ENCODE data around the gene SNRNP200.
"Not testable (repeated sequence)": the region's sequence is repeated elsewhere in the genome, so short reads cannot be mapped to it uniquely, and the experiment has no call there.

The SNRNP200 gene

DNA sequence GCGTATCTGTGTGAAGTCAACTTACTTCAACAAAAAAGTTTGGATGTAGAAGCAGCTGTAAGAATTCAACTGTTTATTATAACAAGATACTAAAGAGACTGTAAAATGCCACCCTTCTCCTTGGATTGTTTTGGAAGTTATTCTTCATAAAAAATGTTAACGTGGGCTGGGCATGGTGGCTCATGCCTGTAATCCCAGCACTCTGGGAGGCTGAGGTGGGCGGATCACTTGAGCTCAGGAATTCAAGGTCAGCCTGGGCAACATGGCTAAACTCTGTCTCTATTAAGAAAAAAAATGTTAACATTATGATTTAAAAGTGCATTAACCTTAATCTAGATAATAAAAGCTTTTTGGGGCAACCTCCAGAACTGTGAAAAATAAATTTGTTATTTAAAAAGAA is 31.6 kb downstream of the SNRNP200 start:
- DNase-seq: no peak

DNA sequence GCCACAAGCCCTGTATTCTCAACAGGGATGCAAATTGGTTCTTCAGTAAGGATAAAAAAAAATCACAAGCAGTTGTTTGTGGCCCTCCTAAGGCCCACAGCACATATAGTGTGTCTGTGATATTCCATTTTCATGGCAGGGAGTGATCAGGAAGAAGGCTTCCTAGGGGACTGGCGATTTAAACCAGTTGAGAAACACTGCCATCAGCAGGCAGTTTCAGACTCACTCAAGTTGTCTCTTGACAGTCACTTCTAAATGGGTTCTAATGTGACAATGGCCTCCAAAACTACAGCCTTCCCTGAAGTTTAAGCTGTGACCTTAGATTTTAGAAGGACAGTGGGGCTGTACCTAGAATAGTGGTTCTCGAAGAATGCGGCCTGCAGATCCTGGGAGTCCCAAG is 33.4 kb downstream of the SNRNP200 start:
- DNase-seq: no peak

DNA sequence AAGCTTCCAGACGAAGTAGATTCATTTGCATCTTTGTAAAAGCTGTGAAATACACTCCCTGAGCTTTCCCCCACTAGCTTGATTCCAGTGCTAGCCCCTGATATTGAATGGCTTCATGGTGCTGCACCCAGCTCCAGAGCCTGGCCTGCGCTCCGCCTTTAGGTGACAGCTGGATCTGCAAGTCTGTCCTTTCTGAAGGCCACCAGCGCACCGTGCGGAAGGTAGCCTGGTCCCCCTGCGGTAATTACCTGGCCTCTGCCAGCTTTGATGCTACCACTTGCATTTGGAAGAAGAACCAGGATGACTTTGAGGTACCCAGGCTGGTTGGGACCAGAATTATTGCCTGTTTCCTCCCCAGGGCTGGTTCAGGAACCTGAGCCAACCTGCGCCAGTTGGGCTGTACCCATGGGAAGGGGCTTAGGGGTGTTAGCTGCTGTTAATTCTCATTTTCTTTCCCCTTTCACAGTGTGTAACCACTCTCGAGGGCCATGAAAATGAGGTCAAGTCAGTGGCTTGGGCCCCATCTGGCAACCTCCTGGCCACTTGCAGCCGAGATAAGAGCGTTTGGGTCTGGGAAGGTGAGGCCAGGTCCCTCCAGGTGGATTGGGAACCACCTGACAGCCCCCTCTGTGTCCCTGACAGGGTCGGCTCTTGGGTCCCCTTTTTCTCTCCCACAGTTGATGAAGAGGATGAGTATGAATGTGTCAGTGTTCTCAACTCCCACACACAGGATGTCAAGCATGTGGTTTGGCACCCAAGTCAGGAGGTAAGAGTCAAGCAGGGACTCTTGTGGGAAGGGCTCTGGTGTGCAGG is 38.0 kb downstream of the SNRNP200 start:
- DNase-seq: peak; percentile 68 to 73

DNA sequence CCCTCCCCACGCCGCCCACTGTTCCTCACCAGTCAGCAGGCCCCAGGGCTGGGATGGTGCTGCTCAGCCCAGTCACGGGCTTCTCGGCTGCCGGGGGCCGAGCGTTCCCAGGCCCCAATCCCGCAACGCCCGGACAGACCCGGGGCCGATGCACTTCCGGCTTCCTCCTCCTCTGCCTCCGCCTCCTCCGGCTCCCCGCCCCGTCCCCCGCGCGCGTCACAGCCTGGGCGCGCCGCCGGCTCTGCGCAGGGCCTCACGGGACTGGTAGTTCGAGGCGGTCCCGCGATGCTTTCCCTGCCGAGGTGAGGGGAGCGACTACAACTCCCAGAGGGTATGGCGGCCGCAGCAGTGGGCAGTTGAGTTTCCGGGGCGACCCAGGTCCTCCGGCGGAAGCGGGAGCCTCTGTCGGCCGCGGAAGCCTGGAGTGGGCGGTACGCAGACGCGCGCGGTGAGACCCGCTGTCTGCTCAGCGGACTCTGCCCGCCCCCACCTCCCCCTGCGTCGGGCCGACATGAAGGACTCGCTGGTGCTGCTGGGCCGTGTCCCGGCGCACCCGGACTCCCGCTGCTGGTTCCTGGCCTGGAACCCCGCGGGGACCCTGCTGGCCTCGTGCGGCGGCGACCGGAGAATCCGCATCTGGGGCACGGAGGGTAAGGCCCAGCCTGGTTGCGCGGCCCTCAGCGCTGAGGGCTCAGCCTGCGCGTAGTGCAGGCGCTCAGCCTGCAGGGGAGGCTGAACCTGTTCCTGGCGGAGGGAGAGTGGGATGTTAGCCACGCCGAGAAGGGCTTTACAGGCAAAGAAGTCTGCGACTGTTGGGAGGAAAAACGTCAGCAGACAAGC is 39.3 kb downstream of the SNRNP200 start, which contains the start of the genes CIAO1 and TMEM127:
CIAO1 (plus strand) TSS at position 386 of the 840 bp plus-strand sequence; CDS start at position 512, 126 bp downstream.
TMEM127 (minus strand) TSS at position 158 of the 840 bp plus-strand sequence. CDS start 616 bp downstream, outside the sequence.
- peak; percentile 99 for DNase-seq

DNA sequence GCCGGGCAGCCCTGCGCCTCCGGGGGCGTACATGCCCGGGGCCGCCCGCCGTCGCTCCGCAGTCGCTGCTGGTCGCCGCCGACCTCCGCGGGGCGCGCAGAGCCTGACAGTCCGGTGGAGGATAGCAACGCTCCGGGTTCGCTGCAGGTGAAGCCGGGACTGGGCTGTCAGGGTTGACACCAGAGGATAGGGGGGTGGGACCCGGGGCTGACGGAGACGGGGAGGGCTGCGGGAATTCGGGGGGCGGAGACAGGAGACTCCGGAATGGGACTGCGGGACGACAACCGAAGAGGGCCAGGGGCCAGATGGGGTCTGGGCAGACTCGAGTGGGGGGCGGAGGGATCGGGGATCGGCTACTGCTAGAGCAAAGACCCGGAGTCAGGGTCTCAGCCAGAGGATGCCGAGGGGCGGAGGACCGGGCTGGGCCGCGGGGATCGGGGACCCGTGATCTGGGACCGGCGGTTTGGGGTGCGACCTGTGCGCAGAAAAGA is 40.0 kb downstream of the SNRNP200 start:
- DNase-seq: peak in 1 of 2 experiments; percentile 58

DNA sequence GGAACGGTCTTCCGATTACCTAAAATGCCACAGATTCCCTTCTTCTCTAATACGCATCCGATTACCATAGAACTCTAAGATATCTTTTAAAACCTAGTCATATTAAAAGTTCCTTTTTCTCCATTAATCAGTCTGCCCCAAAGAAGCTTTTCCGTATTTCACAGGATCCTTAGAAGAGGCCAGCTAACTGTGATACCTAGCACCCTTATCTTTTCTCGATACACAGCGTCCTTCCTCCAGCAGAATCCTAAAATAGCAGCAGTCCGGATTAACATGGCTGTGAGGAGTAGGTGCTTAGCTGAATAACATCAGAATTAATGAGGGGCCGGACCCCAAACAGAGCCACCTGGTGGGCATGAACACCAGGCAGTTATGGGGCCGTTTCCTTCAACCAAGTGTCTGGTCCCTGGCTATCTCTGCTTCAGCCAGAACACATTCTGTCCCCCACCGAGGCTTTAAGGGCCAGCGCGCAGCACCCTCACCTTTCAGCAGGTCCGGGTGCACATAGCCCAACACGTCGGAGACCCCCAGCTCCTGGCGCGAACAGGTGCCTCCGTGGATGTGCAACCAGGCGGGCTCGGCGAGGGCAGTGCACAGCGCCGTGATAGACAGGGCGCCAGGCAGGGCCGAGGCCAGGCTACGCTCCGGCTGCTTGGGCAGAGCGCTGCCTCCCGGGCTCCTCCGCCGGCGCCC is 40.5 kb downstream of the SNRNP200 start:
- DNase-seq: peak; percentile 43 to 61

DNA sequence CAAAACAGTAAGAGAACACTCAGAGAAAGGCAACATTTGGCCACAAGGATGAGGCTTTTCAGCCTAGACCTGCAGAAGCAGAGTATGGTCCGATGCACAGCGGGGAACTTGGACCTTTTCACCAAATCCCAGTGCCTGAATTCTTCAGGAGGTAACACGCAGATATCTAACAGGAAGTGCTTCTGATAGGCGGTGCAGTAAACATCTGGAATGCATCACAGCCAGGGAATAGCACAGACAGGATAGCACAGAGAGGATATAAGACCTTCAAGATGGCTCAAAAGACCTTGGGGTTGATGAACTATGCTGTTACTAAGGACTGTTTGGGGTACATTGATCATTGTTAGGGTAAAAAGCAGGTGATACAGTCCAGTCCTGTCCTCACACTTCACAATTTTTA is 41.3 kb downstream of the SNRNP200 start:
- DNase-seq: no peak

DNA sequence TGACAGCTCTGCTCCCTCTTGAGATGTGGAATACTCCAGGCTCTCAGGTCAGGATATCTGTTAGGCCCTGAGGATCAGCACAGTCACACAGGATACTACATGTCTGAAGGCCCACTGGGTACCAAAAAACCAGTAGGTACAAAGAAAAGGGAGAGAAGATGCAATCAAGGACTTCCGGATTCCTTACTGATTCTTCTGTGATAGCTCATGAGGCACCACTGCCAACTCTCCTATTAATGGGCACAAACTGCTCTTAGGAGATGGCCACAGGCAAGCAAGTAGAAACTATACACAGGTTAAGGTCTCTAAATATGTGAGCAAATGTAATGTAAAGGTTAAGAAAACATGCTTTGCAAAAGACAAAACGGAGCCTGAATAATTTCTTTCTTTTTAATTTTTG is 43.0 kb downstream of the SNRNP200 start:
- no peak for DNase-seq

DNA sequence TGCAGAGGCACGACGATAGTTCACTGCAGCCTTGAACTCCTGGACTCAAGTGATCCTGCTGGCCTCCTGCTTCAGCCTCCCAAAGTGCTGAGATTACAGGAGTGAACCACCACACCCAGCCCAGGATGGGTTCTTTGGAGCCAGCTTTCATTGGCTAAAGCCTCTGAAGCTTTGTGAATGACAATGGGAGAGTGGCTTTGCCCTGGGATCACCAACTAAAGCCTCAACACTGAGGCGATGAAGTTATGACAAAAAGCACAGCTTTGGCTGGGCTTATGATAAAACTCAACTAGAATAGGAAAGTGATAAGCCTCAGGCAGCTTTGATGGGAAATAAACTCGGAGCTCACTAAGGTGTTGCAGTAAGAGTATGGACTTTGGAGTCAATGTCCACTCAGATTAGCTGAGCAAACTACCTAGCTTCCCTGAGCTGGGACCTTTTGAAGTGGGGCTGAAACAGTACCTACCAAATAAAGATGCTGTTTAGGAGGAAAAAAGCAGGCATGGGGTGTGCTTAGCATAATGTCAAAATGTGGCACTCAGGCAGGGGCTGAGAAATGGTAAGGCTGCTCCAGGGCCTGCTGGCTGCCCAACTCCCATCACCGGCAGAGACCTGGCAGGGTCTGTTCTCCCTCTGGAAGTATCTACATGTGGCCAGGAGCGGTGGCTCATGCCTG is 43.9 kb downstream of the SNRNP200 start:
- no peak for DNase-seq

DNA sequence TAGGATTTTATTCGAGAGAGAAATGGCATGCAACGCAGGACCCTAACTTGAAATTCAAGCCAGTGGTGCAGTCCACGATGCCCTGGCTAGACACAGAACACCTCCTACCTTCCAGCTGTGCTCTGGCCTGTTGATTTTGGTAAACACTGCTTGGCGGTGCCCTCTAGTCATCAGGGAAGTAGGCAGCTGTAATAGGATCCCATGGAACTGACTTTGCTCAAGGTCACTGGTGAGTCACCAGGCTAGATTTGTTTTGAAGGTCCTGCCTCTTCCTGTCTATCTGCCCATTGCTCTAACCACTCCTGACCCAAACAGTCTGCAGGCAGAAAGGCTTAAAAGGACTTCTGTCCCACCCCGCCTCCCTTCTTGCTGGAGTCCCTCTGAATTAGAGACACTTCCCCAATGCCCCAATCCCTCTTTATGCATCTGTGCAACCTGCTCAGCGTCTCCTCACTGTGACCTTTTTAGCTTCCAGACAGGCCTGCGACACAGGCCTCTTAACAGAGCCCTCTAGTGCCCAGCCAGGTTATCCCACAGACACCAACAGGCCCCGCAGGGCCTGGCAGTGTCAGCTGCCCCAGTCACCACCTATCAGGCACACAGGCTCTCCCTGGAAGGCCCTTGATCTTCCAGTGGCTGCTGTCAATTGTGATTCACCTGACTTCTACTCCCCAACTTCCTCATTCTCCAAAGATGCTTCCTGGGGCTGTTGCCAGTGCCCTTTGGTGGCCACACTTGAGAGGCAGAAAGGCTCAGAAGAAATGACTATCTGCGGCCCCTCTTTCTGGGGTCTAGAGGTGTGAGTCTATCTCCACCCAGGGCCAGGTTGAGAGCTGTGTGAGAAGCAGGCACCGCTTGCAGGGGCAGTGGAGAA is 44.7 kb downstream of the SNRNP200 start:
- peak; percentile 52 to 59 for DNase-seq

DNA sequence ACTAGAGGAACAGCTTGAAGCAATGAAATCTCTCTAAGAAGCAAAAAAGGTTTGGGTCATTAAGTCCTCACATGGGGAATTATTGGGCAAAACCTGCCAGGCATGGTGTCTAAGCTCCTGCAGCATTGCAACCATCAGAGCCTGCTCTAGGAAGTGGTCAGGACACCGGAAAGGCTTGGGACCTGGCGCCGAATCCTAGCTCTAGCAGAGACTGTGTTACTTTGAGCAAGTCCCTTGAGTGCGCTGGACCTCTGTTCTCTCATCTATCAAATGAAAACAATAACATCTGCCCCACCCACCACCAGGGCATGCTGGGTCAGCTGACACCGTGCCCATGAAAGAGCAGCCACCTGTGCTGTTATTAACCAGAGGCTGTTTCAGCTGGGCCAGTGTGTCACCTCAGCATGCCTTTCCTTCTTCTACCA is 45.8 kb downstream of the SNRNP200 start:
- DNase-seq: no peak

DNA sequence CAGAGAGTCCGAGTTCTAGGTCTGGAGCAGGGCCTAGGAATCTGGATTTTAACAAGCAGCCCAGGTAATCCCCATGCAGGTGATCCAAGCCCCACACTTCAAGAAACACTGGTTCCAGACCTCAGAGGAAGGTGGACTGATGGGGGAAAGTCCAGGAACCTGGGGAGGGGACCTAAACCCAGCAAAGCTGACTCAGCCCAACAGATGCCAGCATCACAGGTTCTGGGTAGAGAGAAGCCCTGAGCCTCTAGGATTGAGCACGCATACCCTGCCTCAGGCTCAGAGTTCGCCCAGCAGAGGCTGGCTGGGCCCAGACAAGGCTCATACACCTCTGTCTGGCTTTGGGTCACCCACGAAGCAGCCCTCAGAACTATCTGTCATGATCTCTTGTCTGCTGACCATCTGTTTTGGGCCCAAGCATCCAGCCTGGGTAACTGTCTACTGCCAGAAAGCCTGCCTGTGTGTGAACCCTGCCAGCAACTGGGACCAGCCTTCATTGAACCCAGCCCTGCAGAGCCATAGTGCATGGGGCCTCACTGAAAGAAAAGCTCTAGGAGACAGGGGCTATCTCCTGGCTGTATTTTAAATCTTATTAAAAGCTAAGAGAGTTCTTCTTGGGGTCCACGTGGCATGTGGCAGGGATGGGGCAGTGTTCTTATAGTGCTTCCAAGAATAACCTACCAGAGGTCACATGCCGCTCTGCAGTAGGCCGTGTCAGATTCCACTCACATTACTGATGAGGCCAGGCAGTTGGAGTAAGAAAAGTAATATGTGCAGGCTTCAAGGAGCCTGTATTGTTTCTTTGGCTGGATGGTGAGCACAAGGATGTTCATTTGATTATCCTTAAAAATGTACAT is 47.0 kb downstream of the SNRNP200 start:
- DNase-seq: no peak

DNA sequence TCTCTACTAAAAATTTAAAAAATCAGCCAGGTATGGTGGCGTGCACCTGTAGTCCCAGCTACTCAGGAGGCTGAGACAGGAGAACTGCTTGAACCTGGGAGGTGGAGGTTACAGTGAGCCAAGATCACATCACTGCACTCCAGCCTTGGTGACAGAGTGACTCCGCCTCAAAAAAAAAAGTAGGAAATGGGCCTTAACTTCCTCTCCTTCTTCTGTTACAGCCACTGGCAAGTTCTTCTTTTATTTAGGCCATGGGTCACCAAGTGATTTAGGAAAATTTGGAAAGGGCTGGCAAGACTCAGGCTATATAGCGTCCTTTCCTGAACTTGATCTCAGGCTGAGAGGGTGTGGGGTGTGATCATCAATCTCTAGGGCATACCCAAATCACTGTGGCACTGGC is 47.6 kb downstream of the SNRNP200 start:
- DNase-seq: not testable (repeated sequence)

DNA sequence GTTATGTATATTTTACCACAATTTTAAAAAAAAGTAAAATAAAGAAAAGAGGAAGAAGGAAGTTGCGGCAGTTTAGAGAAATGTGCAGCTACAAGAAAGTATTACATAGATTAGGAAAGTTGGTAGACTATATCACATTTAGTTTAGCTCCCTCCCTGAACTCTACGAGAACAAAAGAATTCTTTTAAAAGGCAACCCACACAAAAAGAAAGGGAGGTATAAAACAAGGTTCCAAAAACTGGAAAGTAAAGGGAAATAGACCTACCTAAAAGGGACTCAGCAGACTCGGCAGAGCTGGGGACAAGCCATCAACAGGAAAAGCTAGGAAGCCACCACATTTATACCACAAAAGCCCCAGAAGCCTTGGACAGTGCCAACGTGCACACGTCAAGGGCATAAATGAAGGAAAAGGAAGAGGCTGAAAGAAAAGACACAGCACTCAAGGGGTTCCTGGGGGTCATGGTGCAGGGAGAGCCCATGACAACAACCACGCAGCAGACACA is 48.7 kb downstream of the SNRNP200 start:
- DNase-seq: no peak

DNA sequence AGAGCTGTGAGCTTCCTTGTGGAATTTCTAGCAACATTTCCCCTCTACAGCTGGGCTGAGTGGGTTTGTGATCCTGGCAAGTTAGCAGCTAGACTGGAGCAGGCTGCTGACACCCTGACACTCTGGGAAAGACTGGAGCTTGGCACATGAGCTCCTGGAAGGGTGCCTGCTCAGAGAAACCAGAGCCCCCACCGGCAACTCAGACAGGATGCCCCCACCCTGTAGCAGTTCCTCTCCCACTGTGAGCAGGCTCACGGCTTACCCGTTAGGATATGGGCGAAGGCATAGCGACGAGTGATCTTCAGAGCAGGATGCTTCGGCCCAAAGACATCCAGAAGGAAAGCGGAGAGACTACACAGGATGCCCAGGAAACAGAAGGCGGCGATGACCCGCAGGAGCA is 50.8 kb downstream of the SNRNP200 start:
- DNase-seq: no peak

DNA sequence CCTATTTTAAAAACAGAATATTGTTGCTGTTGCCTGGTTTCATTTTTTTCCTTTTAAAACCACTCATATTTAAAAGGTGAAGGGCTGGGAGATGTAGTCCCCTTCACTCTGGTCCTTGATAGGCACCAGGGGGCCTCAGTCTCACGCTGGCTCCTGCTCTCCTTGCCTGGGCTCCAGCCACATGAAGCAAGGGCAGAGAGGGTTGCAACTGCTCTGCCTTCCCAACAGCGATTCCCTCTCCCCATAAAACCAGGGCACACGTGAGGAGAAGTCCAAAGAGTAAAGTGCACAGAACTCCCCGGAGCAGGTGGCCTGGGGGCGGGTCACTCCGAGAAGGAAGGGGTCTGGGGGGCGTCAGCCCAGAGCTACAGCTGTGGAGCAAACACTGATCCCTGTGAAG is 52.3 kb downstream of the SNRNP200 start:
- DNase-seq: no peak

DNA sequence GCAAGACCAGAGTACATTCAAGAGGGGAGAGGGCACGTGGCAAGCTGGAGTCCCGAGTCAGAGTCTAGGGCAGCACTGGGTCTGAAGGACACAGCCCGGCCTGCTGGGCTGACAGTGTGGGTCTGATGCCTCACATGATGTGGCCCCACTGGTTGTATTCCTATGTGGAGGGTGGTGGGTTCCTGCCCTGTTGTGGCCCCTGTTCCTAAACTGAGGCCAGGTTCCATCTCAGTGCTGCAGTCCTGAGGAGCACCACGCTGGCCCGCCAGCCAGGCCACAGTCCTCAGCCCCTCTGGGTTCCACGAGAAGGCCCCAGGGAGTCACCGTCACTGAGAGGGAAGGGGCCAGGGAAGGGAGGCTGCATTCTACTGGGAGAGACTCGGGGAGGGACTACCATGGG is 52.8 kb downstream of the SNRNP200 start:
- DNase-seq: no peak

DNA sequence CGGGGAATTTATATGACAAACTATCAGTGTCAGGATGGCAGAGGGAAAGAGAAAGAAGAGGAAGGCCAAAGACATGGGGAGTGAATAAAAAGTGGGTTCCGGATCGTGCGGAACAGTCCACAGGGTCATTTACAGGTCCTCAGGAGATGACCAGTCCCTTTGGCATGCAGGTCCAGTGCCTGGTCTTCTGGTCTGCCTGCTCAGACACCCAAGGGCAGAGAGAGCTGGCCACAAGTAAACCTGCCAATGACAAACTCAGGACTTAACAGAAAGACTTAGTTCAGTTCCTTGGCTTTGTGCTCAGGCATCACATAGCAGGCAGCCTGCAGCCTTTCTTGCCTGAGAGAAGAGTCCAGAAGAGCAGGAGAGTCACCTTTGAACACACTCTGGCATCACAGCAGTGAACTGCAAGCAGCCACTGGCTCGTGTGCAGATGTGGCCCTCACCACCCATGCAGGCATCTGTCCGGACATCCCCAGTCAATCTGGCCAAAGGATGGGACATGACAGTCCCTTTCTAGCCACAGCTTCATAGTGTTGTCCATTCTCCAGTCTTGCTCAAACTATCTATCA is 53.5 kb downstream of the SNRNP200 start:
- DNase-seq: no peak

DNA sequence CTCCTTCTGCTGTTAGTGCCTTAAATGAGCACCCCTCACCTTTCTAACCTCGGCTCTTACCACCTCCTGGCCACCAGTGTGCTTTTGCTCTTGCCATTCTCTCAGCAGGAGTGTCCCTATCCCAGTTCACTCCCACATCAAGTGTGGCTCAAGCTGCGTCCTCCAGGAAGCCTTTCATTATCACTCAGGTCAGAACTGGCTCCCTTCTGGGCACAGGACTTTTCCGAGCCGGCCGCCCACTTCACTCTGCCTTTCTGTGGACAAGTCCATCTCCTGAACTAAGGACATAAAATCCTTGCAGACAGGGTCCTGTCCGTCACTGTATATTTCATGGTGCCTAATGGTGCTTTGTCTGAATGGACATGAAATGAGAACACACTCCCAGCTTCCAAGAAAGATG is 55.2 kb downstream of the SNRNP200 start:
- no peak for DNase-seq

DNA sequence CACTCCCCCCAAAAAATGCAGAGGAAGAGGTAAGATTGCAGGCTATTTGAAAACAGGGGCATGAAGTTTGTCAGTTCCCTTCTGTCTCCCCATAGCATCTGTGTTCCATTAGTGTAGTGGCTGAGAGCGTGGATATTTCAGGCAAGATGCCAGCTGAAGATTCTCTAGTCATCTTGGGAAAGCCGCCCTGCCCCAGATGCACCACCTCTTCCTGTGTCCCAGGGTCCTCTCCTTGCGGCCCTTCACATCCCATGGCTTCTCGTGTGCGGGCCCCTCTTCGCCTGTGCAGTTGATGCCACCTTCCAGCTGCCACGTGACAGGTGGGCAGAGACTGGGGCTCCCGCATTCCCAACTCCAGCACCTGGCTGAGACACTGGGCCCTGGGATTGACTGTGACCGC is 55.7 kb downstream of the SNRNP200 start:
- no peak for DNase-seq
